HG03097 (cell line): ENCODE data around the gene NCBP1.
"Not testable (repeated sequence)": the region's sequence is repeated elsewhere in the genome, so short reads cannot be mapped to it uniquely, and the experiment has no call there.

Experiments used
- ATAC-seq: cut with Tn5 transposase; IDR thresholded peaks from one replicate; pipeline ENCODE4 v1.9.1; 2021; ENCODE audit not compliant: unreplicated experiment, low FRiP score

The NCBP1 gene

GRCh38 chr9:97632985-97633858 is at the start of gene NCBP1, which contains the start of gene TSTD2:
Gene NCBP1 (plus strand): TSS chr9:97633821. CDS start chr9:97633882, 61 bp downstream.
Gene TSTD2 (minus strand): TSS chr9:97633368. CDS start chr9:97627562, 5,806 bp downstream.
- ATAC-seq = peak; percentile 83

- ATAC-seq = not testable (repeated sequence)
Measured at GRCh38 chr9:97584778-97585177, 48.8 kb upstream of the NCBP1 start.

- ATAC-seq = not testable (repeated sequence)
Measured at GRCh38 chr9:97586909-97587308, 46.7 kb upstream of the NCBP1 start.

GRCh38 chr9:97591535-97591934 is 42.1 kb upstream of the NCBP1 start:
- ATAC-seq = no peak

- ATAC-seq = no peak
Measured at GRCh38 chr9:97592126-97592525, 41.5 kb upstream of the NCBP1 start.

GRCh38 chr9:97593960-97594359 is 39.7 kb upstream of the NCBP1 start:
- no peak for ATAC-seq

- no peak for ATAC-seq
Measured at GRCh38 chr9:97594381-97594921, 39.2 kb upstream of the NCBP1 start.

- no peak for ATAC-seq
Measured at GRCh38 chr9:97596906-97597305, 36.7 kb upstream of the NCBP1 start.

GRCh38 chr9:97598461-97599288 is 34.9 kb upstream of the NCBP1 start:
- peak; percentile 74 for ATAC-seq

GRCh38 chr9:97599314-97599846 is 34.2 kb upstream of the NCBP1 start:
- no peak for ATAC-seq

GRCh38 chr9:97600531-97601227 is 32.9 kb upstream of the NCBP1 start:
- no peak for ATAC-seq

- ATAC-seq = no peak
Measured at GRCh38 chr9:97601228-97601898, 32.3 kb upstream of the NCBP1 start.

GRCh38 chr9:97602430-97602829 is 31.2 kb upstream of the NCBP1 start:
- no peak for ATAC-seq

- no peak for ATAC-seq
Measured at GRCh38 chr9:97604901-97605645, 28.5 kb upstream of the NCBP1 start.

GRCh38 chr9:97615439-97616072 is 18.1 kb upstream of the NCBP1 start:
- no peak for ATAC-seq

- no peak for ATAC-seq
Measured at GRCh38 chr9:97617939-97618416, 15.6 kb upstream of the NCBP1 start.

GRCh38 chr9:97620063-97620462 is 13.6 kb upstream of the NCBP1 start:
- ATAC-seq = not testable (repeated sequence)

GRCh38 chr9:97622483-97622882 is 11.1 kb upstream of the NCBP1 start:
- not testable (repeated sequence) for ATAC-seq
